HG03060 (cell line): ENCODE data around the gene SORBS1.

Experiments
- ATAC-seq: cut with Tn5 transposase; IDR thresholded peaks from one replicate; pipeline ENCODE4 v1.9.1; 2021; ENCODE audit warnings: low read depth, moderate number of reproducible peaks; ENCODE audit not compliant: unreplicated experiment

SORBS1 gene

GRCh38 chr10:95567903-95568630, 6.9 kb upstream of the SORBS1 start:
- ATAC-seq = no peak

GRCh38 chr10:95566136-95566535, 5.0 kb upstream of the SORBS1 start:
- ATAC-seq = no peak

- ATAC-seq = no peak
These were observed 4.2 kb upstream of the SORBS1 start for GRCh38 chr10:95565336-95565735.

- ATAC-seq = no peak
These were observed 3.1 kb upstream of the SORBS1 start for GRCh38 chr10:95564291-95564690.

DNA sequence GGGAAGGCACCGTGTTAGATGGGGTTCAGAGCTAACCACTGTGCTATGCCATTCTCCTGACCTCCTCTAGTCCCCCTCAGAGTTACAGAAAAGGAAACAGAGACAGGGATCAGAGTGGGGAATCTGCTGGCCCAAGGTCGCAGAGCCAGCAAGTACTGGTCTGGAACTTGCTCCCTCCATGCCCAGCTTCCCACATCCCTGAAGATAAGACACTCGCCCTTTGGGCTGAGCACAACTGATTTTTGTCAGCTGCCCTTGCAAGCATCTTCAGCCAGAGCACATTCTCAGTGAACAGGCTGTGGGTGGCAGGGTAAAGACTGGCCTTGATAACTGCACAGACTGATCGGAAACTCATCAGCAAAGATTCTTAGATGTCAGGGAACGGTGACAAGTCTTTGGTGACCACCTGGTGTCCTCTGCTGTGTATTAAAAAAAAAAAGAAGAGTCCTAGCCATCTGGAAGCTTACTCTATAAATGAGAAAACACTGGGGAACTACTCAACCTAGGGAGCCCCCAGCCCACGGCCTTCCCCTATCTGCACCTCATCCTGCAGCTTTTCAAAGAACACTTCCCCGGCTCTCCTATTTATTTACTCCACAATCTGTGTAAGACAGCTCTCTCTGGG, 1.3 kb upstream of the SORBS1 start:
- ATAC-seq = no peak

DNA sequence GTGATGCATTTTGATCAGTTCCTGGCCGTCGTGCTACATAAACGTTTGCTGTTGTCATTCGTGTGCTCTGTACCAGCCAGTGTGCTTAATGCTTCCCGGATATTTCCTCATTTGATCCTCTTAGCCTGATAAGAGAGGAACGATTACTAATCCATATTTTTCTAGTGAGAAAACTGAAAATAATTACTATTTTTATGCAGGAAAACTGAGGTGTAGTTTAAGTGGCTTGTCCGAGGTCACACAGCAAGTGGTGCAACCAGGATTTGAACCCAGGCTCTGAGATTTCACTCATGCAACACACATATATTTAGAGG, 650 bp upstream of the SORBS1 start:
- no peak for ATAC-seq

- ATAC-seq = no peak
These were observed 644 bp downstream of the SORBS1 start for GRCh38 chr10:95560278-95561176.

DNA sequence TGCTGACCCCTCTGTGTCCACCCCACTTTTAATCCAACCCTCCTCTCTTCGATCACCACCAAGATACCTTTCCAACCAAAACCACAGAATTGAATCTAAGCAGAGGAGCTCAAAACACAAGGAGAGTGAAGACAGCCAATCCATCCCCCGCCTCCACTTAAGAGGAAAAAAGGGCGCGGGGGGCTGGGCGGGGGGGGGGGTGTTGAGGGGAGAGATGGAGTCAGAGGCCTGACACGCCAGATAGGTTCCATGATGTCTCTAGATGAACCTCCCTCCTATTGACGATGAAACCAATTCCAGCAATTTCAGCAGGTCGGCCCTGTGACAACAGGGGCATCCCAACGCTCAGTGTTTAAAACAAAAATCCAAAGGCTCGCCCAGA, 1.3 kb downstream of the SORBS1 start:
- ATAC-seq = no peak

- no peak for ATAC-seq
These were observed 1.7 kb downstream of the SORBS1 start for GRCh38 chr10:95559471-95559870.

DNA sequence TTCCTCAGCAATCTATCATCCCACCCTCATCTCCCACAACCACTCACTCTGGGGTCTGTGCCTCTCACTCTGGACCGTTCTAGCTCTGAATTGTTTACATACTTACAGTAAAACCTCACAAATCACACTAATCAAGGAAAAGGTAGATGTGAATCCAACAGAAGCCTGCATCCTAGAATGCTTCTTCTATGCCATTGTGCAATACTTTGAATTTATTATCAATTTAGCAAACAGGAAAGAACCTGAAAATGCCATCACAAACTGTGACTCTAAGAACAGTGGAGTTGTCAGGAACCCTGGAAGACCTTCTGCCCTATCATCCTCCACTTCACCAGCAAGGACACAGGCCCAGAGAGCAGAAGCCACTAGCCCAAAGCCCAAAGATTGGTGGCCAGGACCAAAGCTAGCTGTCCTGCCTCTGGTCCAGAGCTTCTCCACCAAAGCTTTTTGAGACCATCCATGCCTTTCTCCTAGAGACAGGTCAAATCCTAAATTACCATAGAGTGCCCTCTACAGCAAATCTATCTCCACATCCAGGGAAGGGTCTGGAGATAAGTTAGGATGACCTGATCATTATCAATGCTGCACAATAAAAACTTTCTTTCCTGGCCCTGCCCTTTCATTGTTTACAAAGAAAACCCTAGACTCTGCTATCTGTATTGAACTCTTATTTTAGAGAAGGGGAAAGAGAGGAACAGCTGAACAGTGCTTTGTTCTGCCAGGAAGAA, 2.4 kb downstream of the SORBS1 start:
- no peak for ATAC-seq

DNA sequence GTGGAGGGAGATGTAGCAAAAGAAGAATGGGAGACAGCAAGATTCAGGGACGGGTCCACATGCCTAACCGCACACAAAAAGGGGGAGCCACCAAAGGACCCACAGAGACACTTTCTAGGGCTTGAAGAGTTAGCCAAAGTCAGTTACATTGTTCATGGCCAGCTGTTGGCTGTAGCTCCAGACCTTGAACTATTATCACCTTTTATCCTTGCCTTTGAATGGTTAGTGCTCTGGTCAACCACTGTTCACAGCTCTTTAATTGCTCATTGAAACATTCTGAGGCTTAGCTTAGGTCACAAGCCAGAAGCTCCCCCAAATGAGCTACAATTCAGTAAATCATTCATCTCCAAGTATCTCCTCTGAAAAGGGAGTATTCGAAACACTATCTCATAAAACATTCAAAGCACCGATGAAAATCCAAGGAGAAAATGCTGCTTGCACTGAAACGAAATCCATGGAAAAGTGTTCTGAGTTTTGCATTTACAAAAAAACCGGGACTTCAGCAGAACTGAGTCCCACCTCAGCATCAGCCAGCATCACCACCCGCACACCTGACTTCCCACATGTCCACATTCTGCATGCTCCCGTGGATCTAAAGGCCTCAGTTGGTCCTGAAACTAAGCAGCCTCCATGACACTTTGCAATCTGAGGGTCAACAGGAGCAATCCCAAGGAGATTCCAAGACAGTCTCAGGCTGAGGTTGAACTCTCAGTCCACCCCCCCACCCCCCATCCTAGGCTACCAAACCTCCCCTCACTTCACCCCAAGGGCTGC, 4.0 kb downstream of the SORBS1 start:
- no peak for ATAC-seq

DNA sequence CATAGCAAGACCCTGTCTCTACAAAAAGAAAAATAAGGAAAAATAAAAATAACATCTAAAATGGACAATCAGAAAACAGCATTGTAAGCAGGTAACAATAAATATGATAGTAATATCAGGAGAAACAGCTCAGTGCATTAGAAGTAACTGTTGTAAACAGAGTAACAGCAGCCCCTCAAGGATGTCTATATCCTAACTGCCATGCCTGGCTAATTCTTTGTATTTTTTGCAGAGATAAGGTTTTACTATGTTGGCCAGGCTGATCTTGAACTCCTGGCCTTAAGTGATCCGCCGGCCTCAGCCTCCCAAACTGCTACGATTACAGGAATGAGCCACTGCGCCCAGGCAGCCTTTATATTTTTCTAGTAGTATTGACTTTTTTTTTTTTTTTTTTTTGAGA, 7.5 kb downstream of the SORBS1 start:
- ATAC-seq = no peak

GRCh38 chr10:95552679-95553342, 8.4 kb downstream of the SORBS1 start:
- ATAC-seq = no peak

- ATAC-seq = no peak
These were observed 11.0 kb downstream of the SORBS1 start for GRCh38 chr10:95550073-95550672.

GRCh38 chr10:95547791-95548435, 13.3 kb downstream of the SORBS1 start:
- no peak for ATAC-seq

DNA sequence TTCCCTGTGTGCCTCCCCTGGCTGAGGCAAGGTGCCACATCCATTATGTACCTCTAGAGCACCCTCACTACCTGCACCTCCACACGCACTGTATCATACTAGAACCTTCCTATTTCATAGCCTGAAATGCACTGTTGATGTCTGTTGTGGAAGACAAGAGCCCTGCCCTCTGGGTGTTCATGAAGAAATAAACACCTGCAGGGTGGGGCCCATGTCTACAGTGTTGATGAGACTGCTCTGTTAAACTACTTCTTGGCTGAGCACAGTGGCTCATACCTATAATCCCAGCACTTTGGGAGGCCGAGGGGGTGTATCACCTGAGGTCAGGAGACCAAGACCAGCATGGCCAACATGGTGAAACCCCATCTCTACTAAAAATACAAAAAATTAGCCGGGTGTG, 14.0 kb downstream of the SORBS1 start:
- ATAC-seq = no peak

DNA sequence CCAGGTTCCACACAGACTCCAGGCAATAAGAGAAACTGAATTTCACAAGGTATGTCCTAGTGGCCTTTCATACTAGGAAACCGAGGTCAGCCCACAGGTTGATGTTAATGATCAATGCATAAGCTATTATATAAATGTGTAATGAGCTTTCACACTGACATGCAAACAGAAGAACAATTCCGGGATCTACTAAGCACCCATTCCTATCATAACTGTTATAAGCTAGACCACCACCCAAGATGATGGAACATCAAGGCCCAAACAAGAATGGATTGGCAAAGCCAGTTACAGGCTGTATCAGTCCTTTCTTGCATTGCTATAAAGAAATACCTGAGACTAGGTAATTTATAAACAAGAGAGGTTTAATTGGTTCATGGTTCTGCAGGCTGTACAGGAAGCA, 15.2 kb downstream of the SORBS1 start:
- ATAC-seq = no peak

DNA sequence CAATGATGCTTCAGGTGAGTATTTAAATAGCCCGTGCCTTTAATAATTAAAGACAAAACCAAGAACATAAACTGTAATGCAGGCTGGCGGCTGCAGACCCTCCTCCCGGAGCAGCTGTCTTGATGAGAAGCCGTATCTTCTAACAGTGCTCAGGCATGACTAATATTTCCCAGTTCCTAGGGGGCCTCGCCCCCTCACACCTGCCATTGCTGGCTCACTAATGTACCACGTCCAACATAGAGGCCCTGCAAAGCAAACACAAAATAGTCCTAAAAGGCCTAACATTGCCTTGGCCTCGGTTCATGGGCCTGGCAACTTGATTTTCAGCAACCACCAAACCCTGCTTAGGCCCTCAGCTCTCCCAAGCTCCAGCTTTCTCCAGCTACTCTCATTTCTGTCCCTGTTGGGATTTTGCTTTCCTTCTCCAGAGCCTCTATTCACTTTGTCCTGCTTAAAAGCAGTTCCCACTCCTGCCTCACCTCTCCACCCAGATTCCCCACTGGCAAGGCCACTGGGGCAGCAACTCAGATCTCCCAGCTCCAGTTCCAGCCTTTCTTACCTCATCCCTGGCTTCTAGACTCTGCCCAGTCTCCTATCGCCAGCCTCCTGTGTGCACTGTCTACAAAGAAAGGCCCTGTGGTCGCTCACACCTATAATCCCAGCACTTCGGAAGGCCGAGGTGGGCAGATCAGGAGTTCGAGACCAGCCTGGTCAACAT, 16.2 kb downstream of the SORBS1 start:
- ATAC-seq = no peak
